Transverse colon (tissue), 3 donors: Measurements from ENCODE around the gene NDNF.

Experiments used
- POLR2A ChIP-seq: fragments of 450-650 bp; IDR thresholded peaks from one replicate; pipeline ENCODE4 v1.6.1; 2016; ENCODE audit warnings: antibody characterized with exemption, mild to moderate bottlenecking, moderate library complexity
- TF ChIP-seq, protein P1 (sequence below), 5 experiments: fragments of 200-600 bp in 3 of 5; fragments of 450-650 bp in 2 of 5; sonication (generic) in 3 of 5; IDR thresholded peaks; 1 replicate in 2 of 5; 2 replicates in 3 of 5; pipeline ENCODE4 v1.5.1; 2016 to 2017; ENCODE audit warnings: antibody characterized with exemption in 5 of 5, inconsistent platforms in 3 of 5, mild to moderate bottlenecking in 2 of 5, moderate library complexity in 1 of 5

DNA sequence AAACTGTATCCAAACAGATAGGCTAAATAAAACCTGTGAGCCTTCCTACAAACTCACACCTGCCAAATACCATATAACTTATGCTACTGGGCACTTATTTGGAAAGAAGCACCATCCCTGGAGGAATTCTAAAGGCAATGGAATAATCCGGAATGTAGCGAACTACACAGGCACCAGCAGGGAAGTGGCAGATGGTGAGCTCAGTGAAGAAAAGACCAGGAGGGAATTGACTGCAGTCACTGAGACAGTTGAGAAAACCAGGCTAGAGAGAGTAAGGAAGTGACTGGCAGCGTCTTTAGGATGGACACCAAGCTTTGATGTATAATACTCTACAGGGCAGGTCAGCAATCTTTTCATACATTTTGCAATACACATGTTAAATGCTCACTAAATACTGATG lies 16.3 kb downstream of the NDNF start:
- TF ChIP-seq POLR2A, result no peak
- TF ChIP-seq, protein P1, sequence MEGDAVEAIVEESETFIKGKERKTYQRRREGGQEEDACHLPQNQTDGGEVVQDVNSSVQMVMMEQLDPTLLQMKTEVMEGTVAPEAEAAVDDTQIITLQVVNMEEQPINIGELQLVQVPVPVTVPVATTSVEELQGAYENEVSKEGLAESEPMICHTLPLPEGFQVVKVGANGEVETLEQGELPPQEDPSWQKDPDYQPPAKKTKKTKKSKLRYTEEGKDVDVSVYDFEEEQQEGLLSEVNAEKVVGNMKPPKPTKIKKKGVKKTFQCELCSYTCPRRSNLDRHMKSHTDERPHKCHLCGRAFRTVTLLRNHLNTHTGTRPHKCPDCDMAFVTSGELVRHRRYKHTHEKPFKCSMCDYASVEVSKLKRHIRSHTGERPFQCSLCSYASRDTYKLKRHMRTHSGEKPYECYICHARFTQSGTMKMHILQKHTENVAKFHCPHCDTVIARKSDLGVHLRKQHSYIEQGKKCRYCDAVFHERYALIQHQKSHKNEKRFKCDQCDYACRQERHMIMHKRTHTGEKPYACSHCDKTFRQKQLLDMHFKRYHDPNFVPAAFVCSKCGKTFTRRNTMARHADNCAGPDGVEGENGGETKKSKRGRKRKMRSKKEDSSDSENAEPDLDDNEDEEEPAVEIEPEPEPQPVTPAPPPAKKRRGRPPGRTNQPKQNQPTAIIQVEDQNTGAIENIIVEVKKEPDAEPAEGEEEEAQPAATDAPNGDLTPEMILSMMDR (IDR thresholded peaks at IDR 0.05), result no peak
